ENCODE data around the gene EIF1. TPM values are rescaled to one million over a fixed set of nuclear protein-coding genes. Genes with fewer than 3 reads are reported as not detected.

EIF1 gene
- total and polyA plus RNA-seq, 2 experiments from 2014 or later, result 272 to 603 TPM

GRCh38 chr17:41691031-41691777, 2.5 kb downstream of the EIF1 start (continued):
- no peak for TF ChIP-seq ZNF462 (CRISPR knock-in tag; IDR thresholded peaks at IDR 0.05)
- no peak for TF ChIP-seq EZH2 (IDR thresholded peaks at IDR 0.05; ENCODE audit: low read depth, unreplicated experiment)
- TF ChIP-seq STAT1 (IDR thresholded peaks at IDR 0.05; ENCODE audit: unreplicated experiment), result no peak
- TF ChIP-seq EZH2phosphoT487 (IDR thresholded peaks at IDR 0.05; ENCODE audit: unreplicated experiment), result no peak
- no peak for TF ChIP-seq REST (IDR thresholded peaks at IDR 0.05; ENCODE audit: unreplicated experiment)

All from GM23338 (cell line).